Mucosa of rectum (tissue), 2 donors: ENCODE results near the gene QDPR.

Source experiments
- H3K27ac ChIP-seq, 2 donors: one replicate each; pipeline ENCODE4 v1.7.0; 2013; ENCODE audit warnings: inconsistent platforms in 2 of 2, low read depth in 2 of 2, low read length in 2 of 2
- H3K27me3 ChIP-seq, 2 donors: one replicate each; pipeline ENCODE4 v1.7.0; 2013; ENCODE audit warnings: low read length in 2 of 2; ENCODE audit not compliant: control insufficient read depth in 2 of 2, insufficient read depth in 2 of 2
- H3K36me3 ChIP-seq, 2 donors: one replicate each; pipeline ENCODE4 v1.7.0; 2013; ENCODE audit warnings: low read length in 2 of 2; ENCODE audit not compliant: control insufficient read depth in 2 of 2, insufficient read depth in 2 of 2
- H3K4me1 ChIP-seq, 2 donors: one replicate each; pipeline ENCODE4 v1.7.0; 2013; ENCODE audit warnings: low read length in 2 of 2, mild to moderate bottlenecking in 1 of 2; ENCODE audit not compliant: control insufficient read depth in 2 of 2, insufficient read depth in 2 of 2
- H3K4me3 ChIP-seq, 2 donors: one replicate each; pipeline ENCODE4 v1.7.0; 2013; ENCODE audit warnings: low read length in 2 of 2
- H3K9ac ChIP-seq, 2 donors: one replicate each; pipeline ENCODE4 v1.7.0; 2013; ENCODE audit warnings: low read length in 2 of 2, low read depth in 1 of 2, mild to moderate bottlenecking in 1 of 2
- H3K9me3 ChIP-seq, 2 donors: one replicate each; pipeline ENCODE4 v1.7.0; 2013; ENCODE audit warnings: low read length in 2 of 2; ENCODE audit not compliant: control insufficient read depth in 2 of 2
- donor health status: healthy.
- donor health status: Normal muscosa, but diverticular disease.

Gene QDPR

GRCh38 chr4:17511950-17512795 lies at the start of gene QDPR:
Gene QDPR (minus strand): TSS chr4:17512090. CDS start chr4:17512054, 36 bp downstream.
- Histone ChIP-seq H3K27me3 (no peaks in the 10 kb centered on the region), H3K27ac (peak within 1 kb of the TSS in 1 of 2 donors; percentile 50), H3K9ac (peak within 1 kb of the TSS; percentile 26 to 66), H3K9me3 (no peaks in the 10 kb centered on the region), H3K4me3 (peak within 1 kb of the TSS; percentile 79 to 80), H3K4me1 (peaks cover 3 to 5% of the 10 kb centered on the region in 2 donors), H3K36me3 (peaks cover 2 to 5% of the 10 kb centered on the region in 2 donors)

- no peak overlapping the region for H3K27ac ChIP-seq
- no peaks in the 10 kb centered on the region for H3K9me3 ChIP-seq
- no peak overlapping the region for H3K9ac ChIP-seq
- H3K4me3 ChIP-seq, result no peak overlapping the region
- no peaks in the 10 kb centered on the region for H3K27me3 ChIP-seq
- H3K4me1 ChIP-seq, result no peaks in the 10 kb centered on the region
- no peaks in the 10 kb centered on the region for H3K36me3 ChIP-seq
Observed at GRCh38 chr4:17561195-17561909, 49.5 kb upstream of the QDPR start.

- H3K9ac ChIP-seq, result no peak overlapping the region
- no peak overlapping the region for H3K27ac ChIP-seq
- H3K36me3 ChIP-seq, result no peaks in the 10 kb centered on the region
- no peaks in the 10 kb centered on the region for H3K27me3 ChIP-seq
- no peaks in the 10 kb centered on the region for H3K9me3 ChIP-seq
- H3K4me3 ChIP-seq, result no peak overlapping the region
- H3K4me1 ChIP-seq, result no peaks in the 10 kb centered on the region
Observed at GRCh38 chr4:17560065-17560673, 48.3 kb upstream of the QDPR start.

DNA sequence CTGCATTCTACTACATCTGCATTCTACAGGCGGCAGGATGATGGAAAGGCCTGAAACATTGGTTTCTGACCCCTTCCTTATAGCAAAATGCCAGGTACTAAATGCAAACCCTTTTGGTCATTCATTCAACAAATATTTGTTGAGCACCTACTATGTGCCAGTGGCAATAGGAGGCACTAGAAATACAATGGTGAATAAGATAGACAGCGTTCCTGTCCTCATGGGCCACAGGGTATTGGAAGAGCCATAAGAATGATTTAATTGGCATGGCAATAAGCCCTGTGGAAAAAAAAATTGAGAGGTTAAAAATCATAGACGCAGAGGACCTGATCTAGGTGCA lies 47.8 kb upstream of the QDPR start:
- H3K4me3 ChIP-seq, result no peak overlapping the region
- H3K9me3 ChIP-seq, result no peaks in the 10 kb centered on the region
- H3K9ac ChIP-seq, result no peak overlapping the region
- no peaks in the 10 kb centered on the region for H3K27me3 ChIP-seq
- no peak overlapping the region for H3K27ac ChIP-seq
- no peaks in the 10 kb centered on the region for H3K36me3 ChIP-seq
- no peaks in the 10 kb centered on the region for H3K4me1 ChIP-seq

DNA sequence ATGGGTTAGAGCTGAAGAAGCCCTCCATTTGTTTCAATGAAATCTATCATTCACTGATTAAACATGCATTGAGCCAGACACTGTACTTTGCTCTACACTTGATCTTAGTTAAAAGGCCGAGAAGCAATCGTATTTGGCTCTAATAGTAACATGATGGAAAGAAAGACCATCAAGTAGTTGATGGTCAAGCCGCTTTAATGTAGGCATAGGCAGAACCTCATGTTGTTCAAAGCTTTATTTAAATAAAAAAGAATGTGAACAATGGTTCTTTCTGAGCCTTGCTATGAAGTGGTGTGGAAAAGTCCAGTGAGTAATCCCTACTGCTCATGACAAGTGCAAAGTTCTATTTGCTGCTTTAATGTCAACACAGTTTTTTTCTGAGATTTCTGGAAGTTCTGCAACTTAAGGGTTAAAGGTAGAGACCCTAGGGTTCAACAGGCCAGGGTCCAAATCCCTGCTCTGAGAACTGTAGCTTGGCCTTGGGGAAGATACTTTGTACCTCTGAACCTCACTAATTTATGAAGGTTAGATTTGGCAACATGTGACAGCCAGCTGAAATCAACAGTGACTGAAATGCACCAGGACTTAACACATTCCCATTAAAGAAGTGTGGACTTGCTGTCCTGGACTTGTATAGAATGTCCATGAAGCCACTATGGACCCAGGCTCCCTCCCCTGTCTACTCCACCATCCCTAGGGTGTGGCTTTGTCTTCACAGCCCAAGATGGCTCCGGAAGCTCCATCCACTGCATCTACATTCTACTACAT lies 47.2 kb upstream of the QDPR start:
- H3K9ac ChIP-seq, result no peak overlapping the region
- no peaks in the 10 kb centered on the region for H3K27me3 ChIP-seq
- H3K4me1 ChIP-seq, result no peaks in the 10 kb centered on the region
- H3K27ac ChIP-seq, result no peak overlapping the region
- H3K4me3 ChIP-seq, result no peak overlapping the region
- no peaks in the 10 kb centered on the region for H3K36me3 ChIP-seq
- no peaks in the 10 kb centered on the region for H3K9me3 ChIP-seq

DNA sequence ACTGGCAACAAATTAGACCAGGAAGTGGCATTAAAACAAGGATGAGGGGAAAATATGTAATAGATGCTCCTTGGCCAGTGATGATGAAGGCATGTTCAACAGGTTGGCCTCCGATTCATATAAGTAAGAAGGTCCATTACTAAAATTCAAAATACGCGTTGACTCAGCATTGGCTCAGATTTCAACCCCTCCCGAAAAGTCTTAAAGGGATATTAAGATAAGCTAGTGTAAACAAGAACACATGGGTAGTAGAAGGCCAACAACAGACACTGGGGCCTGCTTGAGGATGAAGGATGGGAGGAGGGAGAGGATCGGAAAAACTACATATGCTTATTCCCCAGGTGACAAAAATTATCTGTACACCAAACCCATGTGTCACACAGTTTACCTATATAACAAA lies 46.0 kb upstream of the QDPR start:
- no peak overlapping the region for H3K27ac ChIP-seq
- H3K9ac ChIP-seq, result no peak overlapping the region
- no peak overlapping the region for H3K4me3 ChIP-seq

DNA sequence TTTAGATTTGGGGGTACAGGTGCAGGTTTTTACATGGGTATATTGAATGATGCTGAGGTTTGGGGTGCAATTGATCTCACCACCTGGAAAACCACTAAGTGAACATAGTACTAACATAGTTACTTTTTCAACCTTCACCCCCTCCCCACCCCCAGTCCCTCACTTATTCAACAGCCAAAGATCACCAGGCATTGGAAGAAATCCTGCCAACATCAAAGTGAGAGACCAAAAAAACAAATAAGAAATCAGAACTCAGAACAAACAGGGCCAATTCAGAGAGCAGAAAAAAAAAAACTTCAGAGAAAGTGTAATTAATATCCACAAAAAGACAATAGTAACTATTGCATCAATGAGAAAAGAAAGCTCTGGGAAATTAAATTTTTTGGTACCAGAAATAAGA lies 44.6 kb upstream of the QDPR start:
- Histone ChIP-seq H3K4me1 (no peaks in the 10 kb centered on the region), H3K27me3 (no peaks in the 10 kb centered on the region), H3K9ac (no peak overlapping the region), H3K9me3 (no peaks in the 10 kb centered on the region), H3K36me3 (no peaks in the 10 kb centered on the region), H3K4me3 (no peak overlapping the region), H3K27ac (no peak overlapping the region)

More for the DNA sequence above, 46.0 kb upstream of the QDPR start:
- Histone ChIP-seq H3K4me1 (no peaks in the 10 kb centered on the region), H3K9me3 (no peaks in the 10 kb centered on the region), H3K27me3 (no peaks in the 10 kb centered on the region), H3K36me3 (no peaks in the 10 kb centered on the region)

DNA sequence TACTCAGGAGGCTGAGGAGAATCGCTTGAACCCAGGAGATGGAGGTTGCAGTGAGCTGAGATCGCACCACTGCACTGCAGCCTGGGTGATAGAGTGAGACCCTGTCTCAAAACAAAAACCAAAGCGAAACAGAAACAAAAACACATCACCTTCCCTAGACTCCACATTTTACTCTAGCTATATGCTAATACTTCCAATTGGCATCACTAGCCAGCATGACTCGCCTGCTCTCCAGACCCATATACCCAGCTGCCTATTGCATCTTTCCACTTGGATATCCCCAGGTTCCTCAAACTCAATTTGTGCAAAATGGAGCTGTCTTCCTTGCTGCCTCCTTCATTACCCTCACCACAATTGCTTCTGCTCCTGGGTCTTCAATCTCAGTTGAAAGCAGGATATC lies 42.7 kb upstream of the QDPR start:
- no peak overlapping the region for H3K27ac ChIP-seq
- H3K36me3 ChIP-seq, result no peaks in the 10 kb centered on the region
- H3K27me3 ChIP-seq, result no peaks in the 10 kb centered on the region
- no peaks in the 10 kb centered on the region for H3K4me1 ChIP-seq
- H3K9me3 ChIP-seq, result no peaks in the 10 kb centered on the region
- H3K9ac ChIP-seq, result no peak overlapping the region
- no peak overlapping the region for H3K4me3 ChIP-seq

DNA sequence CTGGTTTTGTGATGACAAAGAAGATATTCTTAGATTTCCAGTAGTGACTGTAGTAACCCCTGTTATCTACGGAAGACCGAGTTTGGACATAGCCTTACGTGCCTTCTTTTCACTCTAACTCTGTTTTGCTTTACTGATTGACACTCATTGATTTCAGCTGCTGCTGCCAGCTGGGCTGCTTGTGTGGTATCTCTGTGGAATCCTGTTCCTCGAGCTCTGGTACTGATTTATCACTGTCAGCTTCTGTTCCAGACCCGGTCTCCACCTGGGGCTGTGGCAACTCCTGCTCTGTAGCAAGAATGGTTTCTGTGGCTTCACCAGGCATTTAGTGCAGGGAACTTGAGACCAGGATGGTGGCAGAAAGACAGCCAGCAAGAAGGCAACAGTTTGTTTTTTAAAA lies 40.5 kb upstream of the QDPR start:
- H3K9ac ChIP-seq, result no peak overlapping the region
- H3K36me3 ChIP-seq, result no peaks in the 10 kb centered on the region
- H3K9me3 ChIP-seq, result no peaks in the 10 kb centered on the region
- H3K4me3 ChIP-seq, result no peak overlapping the region
- H3K27ac ChIP-seq, result no peak overlapping the region
- no peaks in the 10 kb centered on the region for H3K27me3 ChIP-seq
- H3K4me1 ChIP-seq, result no peaks in the 10 kb centered on the region
